Measurements from ENCODE around the gene DGCR8.
A peak's percentile ranks its signal among the peaks of the same experiment; 100 is the strongest.

The DGCR8 gene

DNA sequence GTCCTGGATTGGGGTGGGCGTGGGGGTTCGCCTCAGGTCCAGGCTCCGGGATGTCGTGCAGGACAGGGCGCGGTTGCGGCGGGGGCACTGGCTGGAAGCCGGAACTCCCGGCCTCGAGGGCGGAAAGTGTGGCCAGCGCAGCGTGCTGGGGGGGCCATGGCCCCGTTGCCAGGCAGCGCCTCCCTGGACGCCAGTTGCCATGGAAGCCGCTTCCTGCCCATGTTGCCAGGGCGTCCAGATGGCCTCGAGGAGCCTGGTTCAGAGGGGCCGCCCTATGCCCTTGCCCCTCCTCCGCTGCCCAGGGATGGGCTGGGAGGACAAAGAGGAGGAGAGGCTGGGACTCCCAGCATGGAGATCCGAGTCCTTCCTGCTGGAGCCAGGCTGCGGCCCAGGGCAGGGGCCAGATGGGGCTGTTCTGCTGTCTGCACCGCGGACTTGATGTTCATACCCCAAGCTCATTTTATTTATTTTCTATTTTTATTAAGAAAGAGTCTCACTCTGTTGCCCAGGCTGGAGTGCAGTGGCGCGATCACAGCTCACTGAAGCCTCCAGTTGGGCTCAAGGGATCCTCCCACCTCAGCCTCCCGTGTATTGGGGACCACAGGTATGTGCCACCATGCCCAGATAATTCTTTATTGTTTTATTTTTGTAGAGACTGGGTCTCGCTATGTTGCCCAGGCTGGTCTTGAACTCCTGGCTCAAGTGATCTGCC, 75.4 kb downstream of the DGCR8 start:
- H3K4me2 ChIP-seq, result no peak overlapping the region
- H3K27ac ChIP-seq, result no peak overlapping the region
- no peak overlapping the region for H2AFZ ChIP-seq (ENCODE audit: low read depth)
- peaks cover 51% of the 10 kb centered on the region for H3K27me3 ChIP-seq (ENCODE audit: insufficient read depth, low read depth)
- H3K4me1 ChIP-seq (ENCODE audit: low read depth, poor library complexity, severe bottlenecking), result no peaks in the 10 kb centered on the region
- H3K9ac ChIP-seq, result no peak overlapping the region
- TF ChIP-seq, protein P1, sequence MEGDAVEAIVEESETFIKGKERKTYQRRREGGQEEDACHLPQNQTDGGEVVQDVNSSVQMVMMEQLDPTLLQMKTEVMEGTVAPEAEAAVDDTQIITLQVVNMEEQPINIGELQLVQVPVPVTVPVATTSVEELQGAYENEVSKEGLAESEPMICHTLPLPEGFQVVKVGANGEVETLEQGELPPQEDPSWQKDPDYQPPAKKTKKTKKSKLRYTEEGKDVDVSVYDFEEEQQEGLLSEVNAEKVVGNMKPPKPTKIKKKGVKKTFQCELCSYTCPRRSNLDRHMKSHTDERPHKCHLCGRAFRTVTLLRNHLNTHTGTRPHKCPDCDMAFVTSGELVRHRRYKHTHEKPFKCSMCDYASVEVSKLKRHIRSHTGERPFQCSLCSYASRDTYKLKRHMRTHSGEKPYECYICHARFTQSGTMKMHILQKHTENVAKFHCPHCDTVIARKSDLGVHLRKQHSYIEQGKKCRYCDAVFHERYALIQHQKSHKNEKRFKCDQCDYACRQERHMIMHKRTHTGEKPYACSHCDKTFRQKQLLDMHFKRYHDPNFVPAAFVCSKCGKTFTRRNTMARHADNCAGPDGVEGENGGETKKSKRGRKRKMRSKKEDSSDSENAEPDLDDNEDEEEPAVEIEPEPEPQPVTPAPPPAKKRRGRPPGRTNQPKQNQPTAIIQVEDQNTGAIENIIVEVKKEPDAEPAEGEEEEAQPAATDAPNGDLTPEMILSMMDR (conservative IDR thresholded peaks at IDR 0.05; ENCODE audit: low read depth, low read length), result no peak
- H3K4me3 ChIP-seq (IDR thresholded peaks at IDR 0.05; ENCODE audit: insufficient read depth, low read depth, low read length), result no peak overlapping the region
- H4K20me1 ChIP-seq (ENCODE audit: insufficient read depth), result no peaks in the 10 kb centered on the region
- H3K79me2 ChIP-seq (ENCODE audit: insufficient read depth, low read depth), result no peaks in the 10 kb centered on the region
- H3K36me3 ChIP-seq (ENCODE audit: insufficient read depth), result no peaks in the 10 kb centered on the region

DNA sequence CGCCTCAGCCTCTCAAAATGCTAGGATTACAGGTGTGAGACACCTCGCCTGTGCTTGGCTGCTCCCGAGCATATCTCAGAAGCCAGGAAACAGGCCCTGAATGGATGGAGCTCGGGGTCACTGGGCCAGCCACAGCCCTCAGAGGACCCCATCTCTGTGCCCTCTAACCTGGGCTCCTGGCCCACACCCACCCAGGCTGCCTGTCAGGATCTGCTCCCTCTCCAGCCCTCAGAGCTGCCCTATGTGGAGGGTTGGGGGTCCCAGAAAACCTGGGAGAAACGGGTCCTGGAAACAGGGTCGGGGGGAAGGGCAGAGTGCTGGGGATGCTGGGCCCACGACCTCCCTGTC, 76.0 kb downstream of the DGCR8 start:
- peaks cover 52% of the 10 kb centered on the region for H3K27me3 ChIP-seq (ENCODE audit: insufficient read depth, low read depth)
- no peak overlapping the region for H2AFZ ChIP-seq (ENCODE audit: low read depth)
- H4K20me1 ChIP-seq (ENCODE audit: insufficient read depth), result no peaks in the 10 kb centered on the region
- no peaks in the 10 kb centered on the region for H3K4me1 ChIP-seq (ENCODE audit: low read depth, poor library complexity, severe bottlenecking)
- no peaks in the 10 kb centered on the region for H3K36me3 ChIP-seq (ENCODE audit: insufficient read depth)
- H3K27ac ChIP-seq, result no peak overlapping the region
- H3K79me2 ChIP-seq (ENCODE audit: insufficient read depth, low read depth), result no peaks in the 10 kb centered on the region
- no peak overlapping the region for H3K4me3 ChIP-seq (IDR thresholded peaks at IDR 0.05; ENCODE audit: insufficient read depth, low read depth, low read length)
- no peak overlapping the region for H3K4me2 ChIP-seq
- H3K9ac ChIP-seq, result no peak overlapping the region
- TF ChIP-seq, protein P1 (conservative IDR thresholded peaks at IDR 0.05; ENCODE audit: low read depth, low read length), result no peak

DNA sequence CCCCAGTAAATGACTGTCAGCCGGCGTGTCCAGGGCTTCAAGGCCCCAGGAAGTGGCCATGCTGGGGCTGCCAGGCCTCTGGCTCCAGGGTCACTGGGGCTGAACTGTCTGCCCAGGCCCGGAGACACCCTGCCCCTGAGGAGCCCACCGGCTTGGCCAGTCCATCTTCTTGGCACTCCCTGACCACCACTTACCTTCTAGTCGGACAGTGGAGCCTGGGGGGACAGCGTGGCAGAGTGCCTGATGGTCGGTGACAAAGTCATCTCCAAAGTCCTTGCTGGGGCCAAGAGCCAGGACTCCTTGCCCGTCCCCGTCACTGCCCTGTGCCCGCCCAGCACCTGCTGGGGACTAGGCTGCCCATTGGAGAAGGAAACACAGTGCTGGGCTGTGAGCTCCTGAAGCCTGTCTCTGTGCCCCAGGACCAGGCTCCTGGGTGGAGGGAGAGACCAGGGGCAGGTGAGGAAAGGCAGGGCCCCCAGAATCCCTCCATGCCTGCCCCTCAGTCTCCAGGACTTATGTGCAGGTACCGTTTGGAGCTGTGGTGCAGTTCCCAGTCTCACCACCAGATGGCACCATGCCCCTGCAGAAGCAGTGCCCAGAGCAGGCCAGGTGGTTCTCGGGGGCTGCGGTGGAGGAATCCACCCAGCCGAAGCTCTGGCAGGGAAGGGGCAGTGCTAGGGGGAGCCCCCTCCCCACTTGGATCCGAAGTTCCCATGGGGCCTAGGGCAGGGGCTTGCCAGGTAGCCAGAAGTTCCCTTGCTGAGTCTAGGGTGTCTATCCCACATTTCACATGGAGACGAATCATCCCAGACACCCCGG, 76.8 kb downstream of the DGCR8 start:
- Histone ChIP-seq H3K4me1 (ENCODE audit: low read depth, poor library complexity, severe bottlenecking) (no peaks in the 10 kb centered on the region), H3K27ac (no peak overlapping the region), H2AFZ (ENCODE audit: low read depth) (no peak overlapping the region), H4K20me1 (ENCODE audit: insufficient read depth) (no peaks in the 10 kb centered on the region), H3K79me2 (ENCODE audit: insufficient read depth, low read depth) (no peaks in the 10 kb centered on the region), H3K9ac (no peak overlapping the region), H3K4me3 (IDR thresholded peaks at IDR 0.05; ENCODE audit: insufficient read depth, low read depth, low read length) (no peak overlapping the region), H3K27me3 (ENCODE audit: insufficient read depth, low read depth) (peaks cover 57% of the 10 kb centered on the region), H3K36me3 (ENCODE audit: insufficient read depth) (no peaks in the 10 kb centered on the region), H3K4me2 (no peak overlapping the region)
- TF ChIP-seq, protein P1 (conservative IDR thresholded peaks at IDR 0.05; ENCODE audit: low read depth, low read length), result peak; percentile 95

DNA sequence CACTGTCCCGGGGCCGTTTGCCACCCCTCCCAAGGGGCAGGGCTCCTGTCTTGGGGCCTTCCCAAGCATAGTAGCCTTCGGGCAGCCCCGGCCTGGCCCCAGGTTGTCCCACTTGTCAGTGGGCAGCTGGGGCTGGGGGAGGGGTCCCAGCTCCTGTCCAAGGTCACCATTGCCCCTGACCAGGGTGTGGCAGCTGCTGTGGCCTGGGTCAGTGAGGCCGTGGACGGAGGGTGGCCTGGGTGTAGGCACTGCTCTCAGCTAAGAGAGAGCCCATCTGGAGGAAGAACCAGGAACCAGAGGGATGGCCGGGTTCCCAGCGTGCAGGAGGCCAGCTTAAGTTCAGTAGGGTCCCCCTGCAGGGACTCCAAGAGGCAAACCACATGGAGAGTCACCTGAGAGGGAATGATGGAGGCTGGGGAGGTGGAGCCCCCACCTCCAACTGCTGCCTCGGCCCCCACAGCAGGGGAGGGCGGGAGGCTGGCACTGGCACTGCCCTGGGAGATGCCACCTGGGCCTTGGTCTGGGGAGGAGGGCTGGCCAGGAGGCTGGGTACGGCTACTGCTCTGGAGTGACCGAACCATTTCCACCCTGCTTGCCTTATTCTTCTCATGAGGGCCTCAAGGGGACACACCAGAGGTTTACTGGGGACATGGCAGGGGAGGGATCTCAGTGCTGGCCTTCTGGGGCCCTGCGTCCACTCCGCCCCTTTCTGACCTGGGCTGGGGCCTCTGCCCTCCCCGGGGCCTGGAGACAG, 77.6 kb downstream of the DGCR8 start:
- H3K36me3 ChIP-seq (ENCODE audit: insufficient read depth), result no peaks in the 10 kb centered on the region
- no peak overlapping the region for H3K9ac ChIP-seq
- H4K20me1 ChIP-seq (ENCODE audit: insufficient read depth), result no peaks in the 10 kb centered on the region
- TF ChIP-seq, protein P1 (conservative IDR thresholded peaks at IDR 0.05; ENCODE audit: low read depth, low read length), result no peak
- H3K4me1 ChIP-seq (ENCODE audit: low read depth, poor library complexity, severe bottlenecking), result no peaks in the 10 kb centered on the region
- H3K4me3 ChIP-seq (IDR thresholded peaks at IDR 0.05; ENCODE audit: insufficient read depth, low read depth, low read length), result no peak overlapping the region
- no peak overlapping the region for H3K4me2 ChIP-seq
- H3K27ac ChIP-seq, result no peak overlapping the region
- H3K79me2 ChIP-seq (ENCODE audit: insufficient read depth, low read depth), result no peaks in the 10 kb centered on the region
- no peak overlapping the region for H2AFZ ChIP-seq (ENCODE audit: low read depth)
- peaks cover 53% of the 10 kb centered on the region for H3K27me3 ChIP-seq (ENCODE audit: insufficient read depth, low read depth)

All from KMS-11 (cell line).